SK-N-SH (cell line): Measurements from ENCODE around the gene EHD2.

Source experiments
- JUND ChIP-seq: IDR thresholded peaks from 2 replicates; pipeline ENCODE4 v1.4.0; 2012
- RAD21 ChIP-seq: IDR thresholded peaks from 2 replicates; pipeline ENCODE4 v1.6.1; 2012; ENCODE audit warnings: mild to moderate bottlenecking, low read length
- RCOR1 ChIP-seq: fragments of 150-350 bp; IDR thresholded peaks from 2 replicates; pipeline ENCODE4 v1.6.1; 2017; ENCODE audit warnings: antibody characterized with exemption, low read length
- TF ChIP-seq, protein P1 (sequence below): fragments of 200-600 bp; sonication (generic); IDR thresholded peaks from 2 replicates; pipeline ENCODE4 v1.6.1; 2017; ENCODE audit warnings: antibody characterized with exemption, mild to moderate bottlenecking, moderate library complexity
- TF ChIP-seq, protein P2 (sequence below): IDR thresholded peaks from 2 replicates; pipeline ENCODE4 v1.4.0; 2012; ENCODE audit warnings: low read depth, borderline replicate concordance
- TF ChIP-seq, protein P3 (sequence below): IDR thresholded peaks from 2 replicates; pipeline ENCODE4 v1.4.0; 2012; ENCODE audit warnings: low read depth, borderline replicate concordance
- TF ChIP-seq, protein P4 (sequence below): IDR thresholded peaks from 2 replicates; pipeline ENCODE4 v1.4.0; 2012; ENCODE audit warnings: low read depth

DNA sequence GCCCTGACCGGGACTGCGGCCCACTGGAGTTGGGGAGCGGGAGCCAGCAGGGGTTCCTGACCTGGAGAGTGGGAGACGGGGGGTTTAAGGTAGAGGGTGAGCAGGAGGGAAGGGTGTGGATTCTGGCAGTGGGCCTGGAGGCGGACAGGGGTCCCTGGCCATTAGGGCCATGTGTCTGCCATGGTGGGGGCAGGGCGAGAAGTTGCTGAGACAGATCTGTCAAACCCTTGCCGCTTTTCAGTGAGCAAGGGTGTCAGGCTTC, 53.1 kb downstream of the EHD2 start:
- TF ChIP-seq JUND = no peak
- TF ChIP-seq RAD21 = no peak
- TF ChIP-seq, protein P1, sequence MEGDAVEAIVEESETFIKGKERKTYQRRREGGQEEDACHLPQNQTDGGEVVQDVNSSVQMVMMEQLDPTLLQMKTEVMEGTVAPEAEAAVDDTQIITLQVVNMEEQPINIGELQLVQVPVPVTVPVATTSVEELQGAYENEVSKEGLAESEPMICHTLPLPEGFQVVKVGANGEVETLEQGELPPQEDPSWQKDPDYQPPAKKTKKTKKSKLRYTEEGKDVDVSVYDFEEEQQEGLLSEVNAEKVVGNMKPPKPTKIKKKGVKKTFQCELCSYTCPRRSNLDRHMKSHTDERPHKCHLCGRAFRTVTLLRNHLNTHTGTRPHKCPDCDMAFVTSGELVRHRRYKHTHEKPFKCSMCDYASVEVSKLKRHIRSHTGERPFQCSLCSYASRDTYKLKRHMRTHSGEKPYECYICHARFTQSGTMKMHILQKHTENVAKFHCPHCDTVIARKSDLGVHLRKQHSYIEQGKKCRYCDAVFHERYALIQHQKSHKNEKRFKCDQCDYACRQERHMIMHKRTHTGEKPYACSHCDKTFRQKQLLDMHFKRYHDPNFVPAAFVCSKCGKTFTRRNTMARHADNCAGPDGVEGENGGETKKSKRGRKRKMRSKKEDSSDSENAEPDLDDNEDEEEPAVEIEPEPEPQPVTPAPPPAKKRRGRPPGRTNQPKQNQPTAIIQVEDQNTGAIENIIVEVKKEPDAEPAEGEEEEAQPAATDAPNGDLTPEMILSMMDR = no peak
- no peak for TF ChIP-seq RCOR1
- TF ChIP-seq, protein P2, sequence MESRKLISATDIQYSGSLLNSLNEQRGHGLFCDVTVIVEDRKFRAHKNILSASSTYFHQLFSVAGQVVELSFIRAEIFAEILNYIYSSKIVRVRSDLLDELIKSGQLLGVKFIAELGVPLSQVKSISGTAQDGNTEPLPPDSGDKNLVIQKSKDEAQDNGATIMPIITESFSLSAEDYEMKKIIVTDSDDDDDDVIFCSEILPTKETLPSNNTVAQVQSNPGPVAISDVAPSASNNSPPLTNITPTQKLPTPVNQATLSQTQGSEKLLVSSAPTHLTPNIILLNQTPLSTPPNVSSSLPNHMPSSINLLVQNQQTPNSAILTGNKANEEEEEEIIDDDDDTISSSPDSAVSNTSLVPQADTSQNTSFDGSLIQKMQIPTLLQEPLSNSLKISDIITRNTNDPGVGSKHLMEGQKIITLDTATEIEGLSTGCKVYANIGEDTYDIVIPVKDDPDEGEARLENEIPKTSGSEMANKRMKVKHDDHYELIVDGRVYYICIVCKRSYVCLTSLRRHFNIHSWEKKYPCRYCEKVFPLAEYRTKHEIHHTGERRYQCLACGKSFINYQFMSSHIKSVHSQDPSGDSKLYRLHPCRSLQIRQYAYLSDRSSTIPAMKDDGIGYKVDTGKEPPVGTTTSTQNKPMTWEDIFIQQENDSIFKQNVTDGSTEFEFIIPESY = no peak
- TF ChIP-seq, protein P3, sequence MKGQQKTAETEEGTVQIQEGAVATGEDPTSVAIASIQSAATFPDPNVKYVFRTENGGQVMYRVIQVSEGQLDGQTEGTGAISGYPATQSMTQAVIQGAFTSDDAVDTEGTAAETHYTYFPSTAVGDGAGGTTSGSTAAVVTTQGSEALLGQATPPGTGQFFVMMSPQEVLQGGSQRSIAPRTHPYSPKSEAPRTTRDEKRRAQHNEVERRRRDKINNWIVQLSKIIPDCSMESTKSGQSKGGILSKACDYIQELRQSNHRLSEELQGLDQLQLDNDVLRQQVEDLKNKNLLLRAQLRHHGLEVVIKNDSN = no peak
- TF ChIP-seq, protein P4, sequence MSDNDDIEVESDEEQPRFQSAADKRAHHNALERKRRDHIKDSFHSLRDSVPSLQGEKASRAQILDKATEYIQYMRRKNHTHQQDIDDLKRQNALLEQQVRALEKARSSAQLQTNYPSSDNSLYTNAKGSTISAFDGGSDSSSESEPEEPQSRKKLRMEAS = no peak
